GM23248 (cell line): ENCODE results near the gene SDHB. TPM values are rescaled to one million over a fixed set of nuclear protein-coding genes. Genes with fewer than 3 reads are reported as not detected.
"Not testable (repeated sequence)": the region's sequence is repeated elsewhere in the genome, so short reads cannot be mapped to it uniquely, and the experiment has no call there.

Experiments used
- DNase-seq: peaks from one replicate; pipeline ENCODE4 v3.0.0-alpha.2; 2015
- H2AFZ ChIP-seq: fragments of 200-600 bp; sonication (generic); 2 replicates; pipeline ENCODE4 v1.6.1; 2016; ENCODE audit warnings: antibody characterized with exemption
- H3F3A ChIP-seq: fragments of 200-600 bp; sonication (generic); 2 replicates; pipeline ENCODE4 v1.6.1; 2016; ENCODE audit warnings: mild to moderate bottlenecking, antibody characterized with exemption, mixed run types; ENCODE audit not compliant: insufficient read depth
- H3K27ac ChIP-seq: fragments of 200-600 bp; sonication (generic); 2 replicates; pipeline ENCODE4 v1.5.1; 2016; ENCODE audit warnings: mild to moderate bottlenecking
- H3K27me3 ChIP-seq: fragments of 200-600 bp; sonication (generic); replicated peaks from 2 replicates; pipeline ENCODE4 v1.6.1; 2016; ENCODE audit warnings: mild to moderate bottlenecking; ENCODE audit not compliant: insufficient read depth
- H3K36me3 ChIP-seq: fragments of 200-600 bp; sonication (generic); 2 replicates; pipeline ENCODE4 v1.6.1; 2016; ENCODE audit warnings: low read depth, mild to moderate bottlenecking
- H3K4me1 ChIP-seq: fragments of 200-600 bp; sonication (generic); 2 replicates; pipeline ENCODE4 v1.6.1; 2016; ENCODE audit warnings: mild to moderate bottlenecking; ENCODE audit not compliant: insufficient read depth
- H3K4me2 ChIP-seq: fragments of 200-600 bp; sonication (generic); one replicate; pipeline ENCODE4 v1.6.1; 2016; ENCODE audit warnings: mild to moderate bottlenecking; ENCODE audit not compliant: unreplicated experiment
- H3K4me3 ChIP-seq: fragments of 200-600 bp; sonication (generic); 2 replicates; pipeline ENCODE4 v1.5.1; 2016; ENCODE audit warnings: mild to moderate bottlenecking
- H3K79me2 ChIP-seq: fragments of 200-600 bp; sonication (generic); 2 replicates; pipeline ENCODE4 v1.6.1; 2016; ENCODE audit warnings: mild to moderate bottlenecking; ENCODE audit not compliant: insufficient read depth
- H3K9ac ChIP-seq: fragments of 200-600 bp; sonication (generic); 2 replicates; pipeline ENCODE4 v1.6.1; 2016; ENCODE audit warnings: mild to moderate bottlenecking
- H3K9me2 ChIP-seq: fragments of 200-600 bp; sonication (generic); 2 replicates; pipeline ENCODE4 v1.6.1; 2016; ENCODE audit warnings: mixed run types, mild to moderate bottlenecking, moderate library complexity; ENCODE audit not compliant: insufficient read depth
- H3K9me3 ChIP-seq: fragments of 200-600 bp; sonication (generic); one replicate; pipeline ENCODE4 v1.6.1; 2017; ENCODE audit warnings: low read depth
- H4K20me1 ChIP-seq: fragments of 200-600 bp; sonication (generic); 2 replicates; pipeline ENCODE4 v1.6.0; 2016; ENCODE audit not compliant: insufficient read depth
- EZH2 ChIP-seq: fragments of 200-600 bp; sonication (generic); IDR thresholded peaks from 2 replicates; pipeline ENCODE4 v1.6.1; 2018; ENCODE audit warnings: antibody characterized with exemption, mild to moderate bottlenecking; ENCODE audit not compliant: insufficient read depth, poor library complexity, severe bottlenecking
- EZH2phosphoT487 ChIP-seq: fragments of 200-600 bp; sonication (generic); IDR thresholded peaks from 2 replicates; pipeline ENCODE4 v1.6.1; 2018; ENCODE audit warnings: antibody characterized with exemption, moderate library complexity, mild to moderate bottlenecking, low read depth; ENCODE audit not compliant: insufficient read depth
- WGBS, 2 experiments: methylation state at CpG; one replicate each; pipeline ENCODE4 v1.1.6; 2015 to 2017; ENCODE audit warnings: low lambda C conversion rate in 2 of 2, low coverage in 1 of 2; ENCODE audit errors: missing lambda C conversion rate in 2 of 2; 5-methylcytosine and 5-hydroxymethylcytosine counted together
- in situ Hi-C: fragments of 300-500 bp; cut with MboI; formaldehyde crosslinking; loops from 2 replicates; pipeline ENCODE4 v1.15.0; 2020
- polyA plus RNA-seq: library from polyadenylated mRNA; unstranded; fragments of >200 nt; fragmentation: Nextera tagmentation; extraction: Ambion mirVana; gene quantifications from 2 replicates; pipeline ENCODE4 v1.2.1, GENCODE V29; 2016
- total RNA-seq: library from RNA; depleted of rRNA; stranded (reverse); fragments of >200 nt; shearing (Covaris generic); gene quantifications from 2 replicates; pipeline ENCODE4 v1.2.3, GENCODE V29; 2014

The SDHB gene
- total and polyA plus RNA-seq, 2 experiments from 2014 or later, result 84.1 to 124 TPM

DNA sequence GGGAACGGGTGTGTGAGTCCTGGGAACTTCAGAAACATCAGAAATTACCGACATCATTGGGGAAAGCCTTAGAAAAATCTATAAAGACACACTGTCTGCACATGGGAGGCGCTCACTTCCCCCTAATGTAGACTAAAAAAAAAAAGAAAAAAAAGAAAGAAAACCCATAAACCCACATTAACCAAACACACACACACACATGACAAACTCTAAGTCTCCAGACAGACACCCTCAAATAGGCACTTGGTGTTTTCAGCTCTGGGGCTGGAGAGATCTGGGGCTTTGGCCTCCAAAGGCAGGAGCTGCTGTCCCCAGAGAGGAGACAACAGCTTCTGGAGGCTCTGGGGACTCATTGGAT, 13.2 kb upstream of the SDHB start:
- in situ Hi-C loops, result loop anchor here (10.0 kb wide), 1 partner anchor 268 kb away; no protein-coding TSS in a partner anchor
- WGBS, 2 experiments, result 60 to 63% methylated on average over 3 of the region's 3 CpGs
- H3K36me3 ChIP-seq, result no peaks in the 10 kb centered on the region

GRCh38 chr1:17066361-17067068, 12.7 kb upstream of the SDHB start:
- Histone ChIP-seq H4K20me1 (no peaks in the 10 kb centered on the region), H3K9me3 (no peaks in the 10 kb centered on the region), H3K4me1 (peaks cover 7% of the 10 kb centered on the region), H3K9me2 (no peaks in the 10 kb centered on the region), H3K9ac (no peak overlapping the region), H3F3A (no peaks in the 10 kb centered on the region), H3K4me2 (no peak overlapping the region), H3K27ac (no peak overlapping the region), H2AFZ (no peak overlapping the region), H3K36me3 (no peaks in the 10 kb centered on the region), H3K4me3 (no peak overlapping the region), H3K79me2 (no peaks in the 10 kb centered on the region), H3K27me3 (no peaks in the 10 kb centered on the region)
- in situ Hi-C loops, result loop anchor here (10.0 kb wide), 1 partner anchor 268 kb away; no protein-coding TSS in a partner anchor
- WGBS, 2 experiments, result 67 to 73% methylated on average over 11 of the region's 11 CpGs
- TF ChIP-seq EZH2 (no peak), EZH2phosphoT487 (no peak)
- no peak for DNase-seq

More for the DNA sequence above, 13.2 kb upstream of the SDHB start:
- H3K27me3 ChIP-seq, result no peaks in the 10 kb centered on the region
- no peak overlapping the region for H3K27ac ChIP-seq
- H4K20me1 ChIP-seq, result no peaks in the 10 kb centered on the region
- H3F3A ChIP-seq, result no peaks in the 10 kb centered on the region
- H3K4me1 ChIP-seq, result peaks cover 7% of the 10 kb centered on the region
- H3K9me2 ChIP-seq, result no peaks in the 10 kb centered on the region
- no peak overlapping the region for H2AFZ ChIP-seq
- no peaks in the 10 kb centered on the region for H3K9me3 ChIP-seq
- no peak overlapping the region for H3K4me3 ChIP-seq
- TF ChIP-seq EZH2, result no peak
- H3K79me2 ChIP-seq, result no peaks in the 10 kb centered on the region
- H3K9ac ChIP-seq, result no peak overlapping the region
- DNase-seq, result no peak
- H3K4me2 ChIP-seq, result no peak overlapping the region

GRCh38 chr1:17065666-17066065, 11.8 kb upstream of the SDHB start:
- 52 to 57% methylated on average over 7 of the region's 7 CpGs for WGBS, 2 experiments
- Histone ChIP-seq H2AFZ (no peak overlapping the region), H3K36me3 (no peaks in the 10 kb centered on the region), H3K9ac (no peak overlapping the region), H3K79me2 (no peaks in the 10 kb centered on the region), H3K4me1 (peaks cover 7% of the 10 kb centered on the region), H3K4me2 (no peak overlapping the region), H3K4me3 (no peak overlapping the region), H3F3A (no peaks in the 10 kb centered on the region), H4K20me1 (no peaks in the 10 kb centered on the region), H3K9me3 (no peaks in the 10 kb centered on the region), H3K27me3 (no peaks in the 10 kb centered on the region), H3K27ac (no peak overlapping the region), H3K9me2 (no peaks in the 10 kb centered on the region)
- in situ Hi-C loops, result loop anchor here (10.0 kb wide), 1 partner anchor 269 kb away; no protein-coding TSS in a partner anchor
- no peak for DNase-seq
- TF ChIP-seq EZH2 (no peak), EZH2phosphoT487 (no peak)

- in situ Hi-C loops, result loop anchor here (10.0 kb wide), 1 partner anchor 272 kb away; no protein-coding TSS in a partner anchor
- not testable (repeated sequence) for H3K79me2 ChIP-seq, H3F3A ChIP-seq, H3K27ac ChIP-seq, H3K4me3 ChIP-seq, H3K27me3 ChIP-seq, H2AFZ ChIP-seq, H3K9me2 ChIP-seq, H3K4me2 ChIP-seq, H3K4me1 ChIP-seq, H3K36me3 ChIP-seq, H3K9me3 ChIP-seq, H4K20me1 ChIP-seq, DNase-seq, H3K9ac ChIP-seq
- 75 to 81% methylated on average over 7 of the region's 7 CpGs for WGBS, 2 experiments
Measured at GRCh38 chr1:17062751-17063150, 8.9 kb upstream of the SDHB start.

GRCh38 chr1:17061892-17062291, 8.1 kb upstream of the SDHB start:
- Histone ChIP-seq H3K4me3 (no peak overlapping the region), H3K27me3 (no peaks in the 10 kb centered on the region; the same call in 1 of the 2 replicates), H3K4me2 (no peak overlapping the region), H3K27ac (no peak overlapping the region), H3K9ac (no peak overlapping the region), H2AFZ (no peak overlapping the region), H3K9me3 (no peaks in the 10 kb centered on the region), H3K36me3 (no peaks in the 10 kb centered on the region), H3F3A (no peaks in the 10 kb centered on the region), H3K4me1 (peaks cover 7% of the 10 kb centered on the region), H3K79me2 (no peaks in the 10 kb centered on the region), H4K20me1 (no peaks in the 10 kb centered on the region), H3K9me2 (no peaks in the 10 kb centered on the region)
- DNase-seq, result no peak
- in situ Hi-C loops, result loop anchor here (10.0 kb wide), 1 partner anchor 273 kb away; no protein-coding TSS in a partner anchor
- 70% methylated on average over 2 of the region's 2 CpGs for WGBS, 2 experiments
- no peak for TF ChIP-seq EZH2phosphoT487
- TF ChIP-seq EZH2, result no peak
